Esophagus (tissue), 2 donors: ENCODE results near the gene RIPK3. TPM values are rescaled to one million over a fixed set of nuclear protein-coding genes. Genes with fewer than 3 reads are reported as not detected.
"Not testable (repeated sequence)": the region's sequence is repeated elsewhere in the genome, so short reads cannot be mapped to it uniquely, and the experiment has no call there.

ENCODE experiments used
- H3K27ac ChIP-seq, 2 donors: one replicate each; pipeline ENCODE4 v1.5.1; 2013; ENCODE audit warnings: low read depth in 2 of 2, mild to moderate bottlenecking in 2 of 2, inconsistent platforms in 1 of 2, low read length in 1 of 2, moderate library complexity in 1 of 2
- H3K27me3 ChIP-seq, 2 donors: one replicate each; pipeline ENCODE4 v1.6.1; 2013; ENCODE audit warnings: low read length in 2 of 2, control low read depth in 1 of 2, mild to moderate bottlenecking in 1 of 2; ENCODE audit not compliant: insufficient read depth in 2 of 2, control insufficient read depth in 1 of 2
- H3K36me3 ChIP-seq, 2 donors: one replicate each; pipeline ENCODE4 v1.6.1; 2013; ENCODE audit warnings: low read length in 1 of 2; ENCODE audit not compliant: control insufficient read depth in 2 of 2, insufficient read depth in 2 of 2
- H3K4me1 ChIP-seq, 2 donors: one replicate each; pipeline ENCODE4 v1.6.1; 2013; ENCODE audit warnings: low read length in 1 of 2; ENCODE audit not compliant: control insufficient read depth in 2 of 2, insufficient read depth in 2 of 2
- H3K4me3 ChIP-seq, 2 donors: one replicate each; pipeline ENCODE4 v1.5.1; 2013; ENCODE audit warnings: low read length in 2 of 2, mild to moderate bottlenecking in 2 of 2, low read depth in 1 of 2, moderate library complexity in 1 of 2
- H3K9me3 ChIP-seq, 2 donors: one replicate each; pipeline ENCODE4 v1.6.1; 2013; ENCODE audit warnings: mild to moderate bottlenecking in 2 of 2, low read depth in 1 of 2, low read length in 1 of 2, moderate library complexity in 1 of 2; ENCODE audit not compliant: control insufficient read depth in 2 of 2, insufficient read depth in 1 of 2
- WGBS, 2 donors: extraction: QIAGEN DNeasy Blood & Tissue Kit; methylation state at CpG; one replicate each; pipeline ENCODE4 v1.1.7; 2013; 5-methylcytosine and 5-hydroxymethylcytosine counted together
- polyA plus RNA-seq, 2 donors: library from polyadenylated mRNA; stranded (reverse); fragments of 200-250 nt; gene quantifications; one replicate each; pipeline ENCODE4 v1.2.3, GENCODE V29; 2013
- donor health status: healthy with polysubstance abuse.
- donor health status: Bipolar disorder and iron deficiency.

RIPK3 gene
- polyA plus RNA-seq, 2 donors, result 13.3 to 14.4 TPM

DNA sequence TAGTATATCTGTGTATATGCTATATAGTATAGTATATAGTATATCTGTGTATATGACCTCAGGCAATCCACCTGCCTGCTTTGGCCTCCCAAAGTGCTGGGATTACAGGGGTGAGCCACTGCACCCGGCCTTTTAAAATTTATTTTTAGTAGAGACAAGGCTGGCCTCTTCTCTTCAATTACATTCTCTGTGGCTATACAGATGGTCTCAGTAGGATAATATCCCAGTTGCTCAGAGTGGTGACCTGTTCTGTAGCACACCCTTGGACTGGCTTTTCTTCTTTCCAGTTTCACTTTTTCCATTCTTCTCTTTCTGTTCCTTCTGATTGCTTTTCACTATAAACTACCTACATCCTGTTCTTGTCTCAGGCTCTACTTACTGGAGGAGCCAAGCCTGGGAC, 25.1 kb upstream of the RIPK3 start:
- H3K36me3 ChIP-seq, result no peaks in the 10 kb centered on the region
- no peak overlapping the region for H3K27ac ChIP-seq
- WGBS, 2 donors, result 50 to 75% methylated on average over 1 of the region's 1 CpG
- no peaks in the 10 kb centered on the region for H3K9me3 ChIP-seq
- H3K27me3 ChIP-seq, result peaks cover 0 to 2% of the 10 kb centered on the region in 2 donors
- H3K4me3 ChIP-seq, result no peak overlapping the region
- H3K4me1 ChIP-seq, result peaks cover 0 to 13% of the 10 kb centered on the region in 2 donors

DNA sequence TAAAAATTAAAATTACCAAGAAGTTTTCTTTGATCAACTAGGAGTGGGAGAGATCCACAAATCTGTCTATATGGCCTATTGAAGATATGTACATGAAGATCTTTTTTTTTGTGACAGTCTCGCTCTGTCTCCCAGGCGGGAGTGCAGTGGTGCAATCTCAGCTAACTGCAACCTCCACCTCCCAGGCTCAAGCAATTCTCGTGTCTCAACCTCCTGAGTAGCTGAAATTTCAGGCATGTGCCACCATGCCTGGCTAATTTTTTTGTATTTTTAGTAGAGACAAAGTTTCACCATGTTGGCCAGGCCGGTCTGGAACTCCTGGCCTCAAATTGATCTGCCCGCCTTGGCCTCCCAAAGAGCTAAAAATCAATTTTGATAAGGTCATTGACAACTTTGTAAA, 23.6 kb upstream of the RIPK3 start:
- Histone ChIP-seq H3K4me1 (peaks cover 0 to 11% of the 10 kb centered on the region in 2 donors), H3K4me3 (no peak overlapping the region), H3K36me3 (no peaks in the 10 kb centered on the region), H3K9me3 (no peaks in the 10 kb centered on the region), H3K27me3 (peaks cover 0 to 2% of the 10 kb centered on the region in 2 donors), H3K27ac (no peak overlapping the region)
- WGBS, 2 donors, result 92 to 95% methylated on average over 5 of the region's 5 CpGs

DNA sequence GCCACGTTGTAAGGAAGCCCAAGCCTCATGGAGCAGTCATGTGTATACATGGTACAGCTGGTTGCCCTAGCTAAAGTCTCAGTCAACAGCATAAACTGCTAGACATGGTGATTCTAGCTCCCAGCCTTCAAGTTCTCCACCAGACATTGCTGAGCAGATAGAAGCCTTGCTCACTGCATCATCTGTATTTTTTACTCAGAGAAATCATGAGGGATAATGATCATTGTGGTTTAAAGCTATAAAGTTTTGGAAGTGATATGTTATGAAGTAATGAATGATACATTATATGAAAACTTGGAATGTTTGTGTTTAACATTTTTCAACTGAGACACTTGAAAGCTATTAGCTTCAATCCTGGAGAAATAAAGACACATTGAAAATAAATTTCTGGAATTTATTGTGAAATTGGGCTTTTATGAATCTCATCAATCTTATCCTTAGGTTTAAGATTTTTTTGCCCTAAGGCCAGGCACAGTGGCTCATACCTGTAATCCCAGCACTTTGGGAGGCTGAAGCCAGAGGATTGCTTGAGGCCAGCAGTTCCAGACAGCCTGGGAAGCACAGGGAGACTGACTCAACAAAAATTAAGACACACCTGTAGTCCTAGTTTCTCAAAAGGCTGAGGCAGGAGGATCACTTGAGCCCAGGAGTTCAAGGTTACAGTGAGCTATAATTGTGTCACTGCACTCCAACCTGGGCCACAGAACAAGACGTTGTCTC, 22.6 kb upstream of the RIPK3 start:
- Histone ChIP-seq H3K36me3 (no peaks in the 10 kb centered on the region), H3K9me3 (no peaks in the 10 kb centered on the region), H3K27me3 (no peaks in the 10 kb centered on the region), H3K27ac (no peak overlapping the region), H3K4me3 (no peak overlapping the region), H3K4me1 (peaks cover 0 to 5% of the 10 kb centered on the region in 2 donors)
- 55 to 57% methylated on average over 2 of the region's 2 CpGs for WGBS, 2 donors

DNA sequence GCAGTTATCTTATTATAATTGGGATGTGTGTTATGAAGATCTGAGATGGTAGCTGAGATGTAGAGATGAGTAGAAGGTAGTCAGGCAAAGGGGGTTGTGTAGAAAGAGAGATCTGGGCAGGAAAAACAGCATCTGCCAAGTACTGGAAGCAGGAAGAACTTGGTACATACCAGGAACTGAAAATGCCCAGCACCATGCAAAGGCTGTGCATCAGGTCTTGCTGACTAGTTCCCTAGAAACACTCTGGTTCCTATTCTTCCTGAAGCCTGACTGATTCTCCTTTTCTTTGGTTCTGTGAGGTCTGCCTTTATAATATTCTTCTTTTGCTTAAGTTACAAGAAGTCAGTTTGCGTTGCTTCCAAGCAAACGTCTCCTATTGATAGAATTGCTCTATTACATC, 21.5 kb upstream of the RIPK3 start:
- Histone ChIP-seq H3K36me3 (no peaks in the 10 kb centered on the region), H3K27ac (no peak overlapping the region), H3K9me3 (no peaks in the 10 kb centered on the region), H3K4me1 (no peaks in the 10 kb centered on the region), H3K4me3 (no peak overlapping the region), H3K27me3 (no peaks in the 10 kb centered on the region)
- 76 to 81% methylated on average over 2 of the region's 2 CpGs for WGBS, 2 donors

DNA sequence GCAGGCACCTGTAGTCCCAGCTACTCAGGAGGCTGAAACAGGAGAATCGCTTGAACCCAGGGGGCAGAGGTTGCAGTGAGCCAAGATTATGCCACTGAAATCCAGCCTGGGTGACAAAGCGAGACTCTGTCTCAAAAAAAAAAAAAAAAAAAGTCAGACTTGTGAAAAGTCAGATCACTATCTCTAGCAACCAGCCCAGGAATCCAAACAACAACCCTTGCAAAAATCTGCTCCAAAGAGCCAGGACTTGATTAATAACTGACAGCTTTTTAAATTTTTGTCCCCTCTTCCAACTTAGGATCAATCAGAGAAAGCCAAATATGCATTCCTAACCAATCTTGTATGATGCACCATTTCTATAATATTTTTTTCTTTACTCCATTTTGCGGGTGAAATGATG, 20.5 kb upstream of the RIPK3 start:
- 89 to 99% methylated on average over 3 of the region's 3 CpGs for WGBS, 2 donors
- Histone ChIP-seq H3K27me3 (no peaks in the 10 kb centered on the region), H3K36me3 (no peaks in the 10 kb centered on the region), H3K4me3 (no peak overlapping the region), H3K27ac (no peak overlapping the region), H3K4me1 (no peaks in the 10 kb centered on the region), H3K9me3 (no peaks in the 10 kb centered on the region)

DNA sequence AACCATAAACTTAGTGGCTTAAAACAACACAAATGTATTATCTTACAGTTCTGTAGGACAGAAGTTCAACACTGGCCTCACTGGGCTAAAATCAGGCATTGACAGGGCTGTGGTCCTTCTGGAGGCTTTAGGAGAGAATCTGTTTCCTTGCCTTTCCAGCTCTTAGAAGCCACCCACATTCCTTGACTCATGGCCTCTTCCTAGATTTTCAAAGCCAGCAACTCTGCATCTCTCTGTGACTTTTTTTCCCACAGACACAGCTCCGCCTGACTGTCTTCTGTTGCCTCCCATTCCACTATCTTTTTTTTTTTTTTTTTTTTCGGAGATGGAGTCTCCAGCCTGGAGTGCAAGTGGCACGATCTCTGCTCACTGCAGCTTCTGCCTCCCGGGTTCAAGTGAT, 16.4 kb upstream of the RIPK3 start:
- peaks cover 0 to 3% of the 10 kb centered on the region in 2 donors for H3K4me1 ChIP-seq
- WGBS, 2 donors, result 92 to 95% methylated on average over 4 of the region's 4 CpGs
- H3K4me3 ChIP-seq, result no peak overlapping the region
- H3K27ac ChIP-seq, result no peak overlapping the region
- H3K36me3 ChIP-seq, result no peaks in the 10 kb centered on the region
- H3K27me3 ChIP-seq, result no peaks in the 10 kb centered on the region
- no peaks in the 10 kb centered on the region for H3K9me3 ChIP-seq

DNA sequence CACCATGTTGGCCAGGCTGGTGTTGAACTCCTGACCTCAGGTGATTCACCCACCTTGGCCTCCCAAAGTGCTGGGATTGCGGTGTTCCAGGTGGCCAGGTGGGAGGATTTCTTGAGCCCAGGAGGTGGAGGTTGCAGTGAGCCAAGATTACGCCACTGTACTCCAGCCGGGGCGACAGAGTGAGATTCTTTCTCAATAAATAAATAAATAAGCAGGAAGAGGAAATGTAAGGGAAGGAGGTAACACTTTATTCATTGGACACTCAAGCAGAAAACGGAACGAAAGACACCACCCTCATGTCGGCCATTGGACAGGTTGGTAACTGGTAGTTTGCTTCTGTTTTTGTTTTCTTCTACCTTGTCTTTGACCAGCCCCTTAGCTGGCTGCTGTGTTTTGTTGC, 15.2 kb upstream of the RIPK3 start:
- 89 to 94% methylated on average over 7 of the region's 7 CpGs for WGBS, 2 donors
- no peak overlapping the region for H3K27ac ChIP-seq

DNA sequence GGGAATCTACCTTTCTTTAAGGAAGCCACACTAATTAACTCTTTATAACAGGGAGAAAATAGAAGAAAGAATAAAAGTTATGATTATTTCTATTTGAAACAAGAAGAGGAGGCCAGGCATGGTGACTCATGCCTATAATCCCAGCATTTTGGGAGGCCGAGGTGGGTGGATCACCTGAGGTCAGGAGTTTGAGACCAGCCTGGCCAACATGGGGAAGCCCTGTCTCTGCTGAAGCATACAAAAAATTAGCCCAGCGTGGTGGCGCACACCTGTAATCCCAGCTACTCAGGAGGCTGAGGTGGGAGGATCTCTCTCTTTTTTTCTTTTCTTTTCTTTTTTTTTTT, 14.7 kb upstream of the RIPK3 start:
- not testable (repeated sequence) for H3K4me1 ChIP-seq, H3K4me3 ChIP-seq, H3K9me3 ChIP-seq, H3K27me3 ChIP-seq, H3K36me3 ChIP-seq
- H3K27ac ChIP-seq, result peak overlapping the region in 1 of 2 donors; percentile 22
- WGBS, 2 donors, result 74 to 76% methylated on average over 3 of the region's 3 CpGs

More for the DNA sequence above, 15.2 kb upstream of the RIPK3 start:
- Histone ChIP-seq H3K4me3 (no peak overlapping the region), H3K9me3 (no peaks in the 10 kb centered on the region), H3K36me3 (no peaks in the 10 kb centered on the region), H3K27me3 (no peaks in the 10 kb centered on the region), H3K4me1 (peaks cover 0 to 3% of the 10 kb centered on the region in 2 donors)

DNA sequence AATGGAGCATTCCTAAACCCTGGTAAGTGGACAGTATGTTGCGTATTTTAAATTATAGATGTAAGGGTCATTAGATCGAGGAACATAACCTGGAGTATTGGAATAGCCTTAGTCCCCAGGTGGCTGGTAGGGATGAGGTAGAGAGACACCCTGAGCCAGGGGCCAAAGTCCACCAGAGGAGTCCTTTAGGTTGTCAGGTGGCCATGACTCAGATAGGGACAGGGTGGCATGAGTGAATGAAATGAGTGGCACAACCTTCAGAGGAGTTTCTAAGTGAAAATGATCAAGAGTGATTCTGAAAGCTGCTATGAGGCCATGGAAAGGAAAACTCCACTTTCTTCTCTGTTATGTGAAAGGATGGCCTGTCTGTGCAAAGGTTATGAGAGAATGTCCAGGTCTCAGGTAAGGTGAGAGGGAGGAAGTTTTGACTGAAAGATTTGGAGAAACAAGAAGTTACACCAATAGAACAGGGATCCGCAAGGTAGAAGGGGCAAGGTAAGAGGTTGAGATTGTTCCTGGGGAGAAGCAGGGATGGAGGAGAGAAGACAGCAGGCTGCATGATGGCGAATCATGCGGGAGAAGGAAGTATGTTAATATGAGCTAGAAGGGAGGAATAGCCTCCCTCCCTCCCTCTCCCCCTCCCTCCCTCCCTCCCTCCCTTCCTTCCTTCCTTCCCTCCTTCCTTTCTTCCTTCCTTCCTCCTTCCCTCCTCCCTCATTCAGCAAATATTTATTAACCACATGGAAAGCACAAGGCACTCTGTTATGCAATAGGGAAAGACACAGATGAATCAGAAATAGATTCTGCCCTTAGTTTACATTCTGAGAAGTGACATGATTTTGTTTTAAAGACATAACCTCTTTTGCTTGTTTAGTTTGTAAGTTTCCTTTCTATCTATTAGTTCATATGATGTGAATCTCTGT, 14.0 kb upstream of the RIPK3 start:
- Histone ChIP-seq H3K27me3 (no peaks in the 10 kb centered on the region), H3K4me1 (peaks cover 0 to 3% of the 10 kb centered on the region in 2 donors), H3K36me3 (no peaks in the 10 kb centered on the region), H3K4me3 (no peak overlapping the region), H3K9me3 (no peaks in the 10 kb centered on the region), H3K27ac (no peak overlapping the region)
- WGBS, 2 donors, result 66 to 86% methylated on average over 5 of the region's 5 CpGs
